ENCODE data around the gene DOK5. TPM values are rescaled to one million over a fixed set of nuclear protein-coding genes. Genes with fewer than 3 reads are reported as not detected.
"Not testable (repeated sequence)": the region's sequence is repeated elsewhere in the genome, so short reads cannot be mapped to it uniquely, and the experiment has no call there.

The DOK5 gene
- not detected in 2 replicates for total RNA-seq (2014; rRNA removed; shearing (Covaris generic))

GRCh38 chr20:54475334-54476168 is at the start of gene DOK5:
DOK5 (plus strand) TSS chr20:54475593; CDS start chr20:54475947, 354 bp downstream.
- DNase-seq = no peak
- H3K36me3 ChIP-seq = no peaks in the 10 kb centered on the region
- peaks cover 4% of the 10 kb centered on the region; the same call in 1 of the 2 replicates for H3K27me3 ChIP-seq
- no peaks in the 10 kb centered on the region for H3K9me3 ChIP-seq (replicated peaks)
- no peak within 1 kb of the TSS for H3K4me3 ChIP-seq
- no peaks in the 10 kb centered on the region for H3K4me1 ChIP-seq
- no peak within 1 kb of the TSS for H3K27ac ChIP-seq

GRCh38 chr20:54429364-54429763 is 46.0 kb upstream of the DOK5 start:
- no peaks in the 10 kb centered on the region for H3K36me3 ChIP-seq
- no peak overlapping the region for H3K4me3 ChIP-seq
- peaks cover 13% of the 10 kb centered on the region for H3K27me3 ChIP-seq
- H3K27ac ChIP-seq = no peak overlapping the region
- H3K9me3 ChIP-seq (replicated peaks) = no peaks in the 10 kb centered on the region
- DNase-seq = no peak
- no peaks in the 10 kb centered on the region for H3K4me1 ChIP-seq

- Histone ChIP-seq H3K4me3 (no peak overlapping the region), H3K27ac (no peak overlapping the region), H3K27me3 (peaks cover 13% of the 10 kb centered on the region), H3K9me3 (replicated peaks) (no peaks in the 10 kb centered on the region), H3K36me3 (no peaks in the 10 kb centered on the region), H3K4me1 (no peaks in the 10 kb centered on the region)
- DNase-seq = no peak
These were observed 44.0 kb upstream of the DOK5 start for GRCh38 chr20:54431156-54431944.

GRCh38 chr20:54432966-54433365 is 42.4 kb upstream of the DOK5 start:
- Histone ChIP-seq H3K4me1 (no peaks in the 10 kb centered on the region), H3K27ac (no peak overlapping the region), H3K27me3 (peaks cover 13% of the 10 kb centered on the region), H3K36me3 (no peaks in the 10 kb centered on the region), H3K9me3 (replicated peaks) (no peaks in the 10 kb centered on the region), H3K4me3 (no peak overlapping the region)
- DNase-seq = no peak

- peaks cover 13% of the 10 kb centered on the region for H3K27me3 ChIP-seq
- no peak overlapping the region for H3K27ac ChIP-seq
- H3K4me1 ChIP-seq = no peaks in the 10 kb centered on the region
- no peaks in the 10 kb centered on the region for H3K9me3 ChIP-seq (replicated peaks)
- no peak for DNase-seq
- no peak overlapping the region for H3K4me3 ChIP-seq
- no peaks in the 10 kb centered on the region for H3K36me3 ChIP-seq
These were observed 41.8 kb upstream of the DOK5 start for GRCh38 chr20:54433636-54434035.

GRCh38 chr20:54434196-54434595 is 41.2 kb upstream of the DOK5 start:
- peaks cover 14% of the 10 kb centered on the region for H3K27me3 ChIP-seq
- no peak overlapping the region for H3K4me3 ChIP-seq
- H3K4me1 ChIP-seq = no peaks in the 10 kb centered on the region
- H3K27ac ChIP-seq = no peak overlapping the region
- H3K36me3 ChIP-seq = no peaks in the 10 kb centered on the region
- DNase-seq = no peak
- no peaks in the 10 kb centered on the region for H3K9me3 ChIP-seq (replicated peaks)

GRCh38 chr20:54435015-54435414 is 40.4 kb upstream of the DOK5 start:
- Histone ChIP-seq H3K27me3 (peaks cover 19% of the 10 kb centered on the region), H3K9me3 (replicated peaks) (no peaks in the 10 kb centered on the region), H3K4me1 (no peaks in the 10 kb centered on the region), H3K27ac (no peak overlapping the region), H3K36me3 (no peaks in the 10 kb centered on the region), H3K4me3 (no peak overlapping the region)
- no peak for DNase-seq

- not testable (repeated sequence) for DNase-seq; H3K4me1 ChIP-seq; H3K27ac ChIP-seq; H3K36me3 ChIP-seq; H3K4me3 ChIP-seq; H3K9me3 ChIP-seq (replicated peaks)
- peaks cover 19% of the 10 kb centered on the region for H3K27me3 ChIP-seq
These were observed 39.0 kb upstream of the DOK5 start for GRCh38 chr20:54436410-54436809.

GRCh38 chr20:54438166-54438565 is 37.2 kb upstream of the DOK5 start:
- Histone ChIP-seq H3K4me1 (no peaks in the 10 kb centered on the region), H3K27ac (no peak overlapping the region)

GRCh38 chr20:54450207-54450606 is 25.2 kb upstream of the DOK5 start:
- H3K9me3 ChIP-seq (replicated peaks) = no peaks in the 10 kb centered on the region
- H3K4me1 ChIP-seq = no peaks in the 10 kb centered on the region
- peaks cover 43% of the 10 kb centered on the region for H3K27me3 ChIP-seq
- no peak for DNase-seq
- H3K36me3 ChIP-seq = no peaks in the 10 kb centered on the region
- H3K27ac ChIP-seq = no peak overlapping the region
- no peak overlapping the region for H3K4me3 ChIP-seq

More at GRCh38 chr20:54438166-54438565, 37.2 kb upstream of the DOK5 start:
- DNase-seq = no peak
- H3K9me3 ChIP-seq (replicated peaks) = no peaks in the 10 kb centered on the region
- no peaks in the 10 kb centered on the region for H3K36me3 ChIP-seq
- H3K4me3 ChIP-seq = no peak overlapping the region
- H3K27me3 ChIP-seq = peaks cover 9% of the 10 kb centered on the region; the same call in 1 of the 2 replicates

GRCh38 chr20:54451171-54451570 is 24.2 kb upstream of the DOK5 start:
- no peaks in the 10 kb centered on the region for H3K4me1 ChIP-seq
- H3K27ac ChIP-seq = no peak overlapping the region

GRCh38 chr20:54452277-54452676 is 23.1 kb upstream of the DOK5 start:
- Histone ChIP-seq H3K27me3 (peaks cover 35% of the 10 kb centered on the region), H3K4me1 (no peaks in the 10 kb centered on the region), H3K36me3 (no peaks in the 10 kb centered on the region), H3K27ac (no peak overlapping the region), H3K4me3 (no peak overlapping the region), H3K9me3 (replicated peaks) (no peaks in the 10 kb centered on the region)
- no peak for DNase-seq

More at GRCh38 chr20:54451171-54451570, 24.2 kb upstream of the DOK5 start:
- Histone ChIP-seq H3K36me3 (no peaks in the 10 kb centered on the region), H3K27me3 (peaks cover 43% of the 10 kb centered on the region), H3K4me3 (no peak overlapping the region), H3K9me3 (replicated peaks) (no peaks in the 10 kb centered on the region)
- DNase-seq = no peak

- Histone ChIP-seq H3K4me1 (no peaks in the 10 kb centered on the region), H3K4me3 (no peak overlapping the region), H3K27ac (no peak overlapping the region), H3K36me3 (no peaks in the 10 kb centered on the region), H3K27me3 (peaks cover 27% of the 10 kb centered on the region), H3K9me3 (replicated peaks) (no peaks in the 10 kb centered on the region)
- no peak for DNase-seq
These were observed 20.4 kb upstream of the DOK5 start for GRCh38 chr20:54454982-54455381.

GRCh38 chr20:54456423-54456822 is 19.0 kb upstream of the DOK5 start:
- DNase-seq = no peak
- Histone ChIP-seq H3K4me3 (no peak overlapping the region), H3K27me3 (peaks cover 15% of the 10 kb centered on the region), H3K9me3 (replicated peaks) (no peaks in the 10 kb centered on the region), H3K4me1 (no peaks in the 10 kb centered on the region), H3K27ac (no peak overlapping the region), H3K36me3 (no peaks in the 10 kb centered on the region)

GRCh38 chr20:54456961-54457360 is 18.4 kb upstream of the DOK5 start:
- Histone ChIP-seq H3K4me3 (no peak overlapping the region), H3K4me1 (no peaks in the 10 kb centered on the region), H3K27ac (no peak overlapping the region), H3K27me3 (peaks cover 15% of the 10 kb centered on the region), H3K36me3 (no peaks in the 10 kb centered on the region), H3K9me3 (replicated peaks) (no peaks in the 10 kb centered on the region)
- DNase-seq = no peak
